ENCODE results near the gene IL16.

GRCh38 chr15:81244306-81244705 is 47.6 kb downstream of the IL16 start:
- TF ChIP-seq CTCF (IDR thresholded peaks at IDR 0.05) (no peak), POLR2A (IDR thresholded peaks at IDR 0.05) (no peak)
